NCI-H1048 (cell line): ENCODE measurements around the gene MCM9.
"Not testable (repeated sequence)": the region's sequence is repeated elsewhere in the genome, so short reads cannot be mapped to it uniquely, and the experiment has no call there.

Source experiments
- DNase-seq: peaks from one replicate; lab custom pipeline; 2025; lab: John Stamatoyannopoulos, UW

The MCM9 gene

GRCh38 chr6:118765316-118765715 is 169.6 kb downstream of the MCM9 start:
- DNase-seq = not testable (repeated sequence)

- no peak for DNase-seq
Measured at GRCh38 chr6:118764766-118765165, 170.2 kb downstream of the MCM9 start.
